ENCODE measurements around the gene MAP3K14.

MAP3K14 gene

GRCh38 chr17:45312477-45313420 lies 4.1 kb downstream of the MAP3K14 start:
- no peak for DNase-seq (ENCODE audit: low read depth)
- no peak overlapping the region for H3K4me3 ChIP-seq (ENCODE audit: low read length)
- TF ChIP-seq CTCF (conservative IDR thresholded peaks at IDR 0.05; ENCODE audit: low read depth, low read length), result no peak

- DNase-seq (ENCODE audit: low read depth), result no peak
- H3K4me3 ChIP-seq (ENCODE audit: low read length), result no peak overlapping the region
- TF ChIP-seq CTCF (conservative IDR thresholded peaks at IDR 0.05; ENCODE audit: low read depth, low read length), result no peak
Measured at GRCh38 chr17:45311760-45312476, 4.9 kb downstream of the MAP3K14 start.

GRCh38 chr17:45311401-45311759 lies 5.4 kb downstream of the MAP3K14 start:
- DNase-seq (ENCODE audit: low read depth), result no peak
- peak; percentile 32 for TF ChIP-seq CTCF (conservative IDR thresholded peaks at IDR 0.05; ENCODE audit: low read depth, low read length)
- no peak overlapping the region for H3K4me3 ChIP-seq (ENCODE audit: low read length)

- no peak for DNase-seq (ENCODE audit: low read depth)
- H3K4me3 ChIP-seq (ENCODE audit: low read length), result no peak overlapping the region
- no peak for TF ChIP-seq CTCF (conservative IDR thresholded peaks at IDR 0.05; ENCODE audit: low read depth, low read length)
Measured at GRCh38 chr17:45310380-45311324, 6.2 kb downstream of the MAP3K14 start.

- DNase-seq (ENCODE audit: low read depth), result no peak
- no peak for TF ChIP-seq CTCF (conservative IDR thresholded peaks at IDR 0.05; ENCODE audit: low read depth, low read length)
- H3K4me3 ChIP-seq (ENCODE audit: low read length), result no peak overlapping the region
Measured at GRCh38 chr17:45309400-45309799, 7.4 kb downstream of the MAP3K14 start.

- DNase-seq (ENCODE audit: low read depth), result no peak
- H3K4me3 ChIP-seq (ENCODE audit: low read length), result no peak overlapping the region
- no peak for TF ChIP-seq CTCF (conservative IDR thresholded peaks at IDR 0.05; ENCODE audit: low read depth, low read length)
Measured at GRCh38 chr17:45308840-45309239, 8.0 kb downstream of the MAP3K14 start.

Measured in retinal pigment epithelial cell (primary cell).